Measurements from ENCODE around the gene ENAM. TPM values are rescaled to one million over a fixed set of nuclear protein-coding genes. Genes with fewer than 3 reads are reported as not detected.

ENAM gene
- total and polyA plus RNA-seq, 2 donors (not counting 1 experiment from before 2014, with no cell fraction given), result 0.50 to 0.58 TPM

DNA sequence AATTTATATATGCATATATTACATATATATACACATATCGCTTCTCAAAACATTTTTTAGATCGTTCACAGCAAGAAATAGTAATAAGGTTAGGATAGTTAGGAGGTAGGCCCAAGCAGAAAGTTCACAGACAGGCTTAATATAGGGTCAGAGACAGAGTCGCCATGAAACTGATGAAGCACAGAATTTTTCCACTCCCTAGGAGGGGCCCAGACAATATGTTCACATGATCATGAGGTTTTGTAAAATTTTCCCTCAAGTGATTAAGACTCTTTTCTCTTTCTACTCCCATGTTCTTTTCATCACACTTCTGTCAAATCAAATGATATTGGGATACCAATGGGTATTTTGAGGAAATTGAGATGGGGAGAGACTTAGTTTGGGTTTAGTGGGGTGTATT lies 5.2 kb upstream of the ENAM start:
- Histone ChIP-seq H3K27me3 (ENCODE audit: control insufficient read depth, insufficient read depth, low read length) (no peaks in the 10 kb centered on the region), H3K9me3 (ENCODE audit: control insufficient read depth, insufficient read depth, low read depth, low read length) (no peaks in the 10 kb centered on the region), H3K4me1 (ENCODE audit: control insufficient read depth, extremely low read depth, insufficient read depth, low read length) (no peaks in the 10 kb centered on the region), H3K27ac (ENCODE audit: insufficient read depth, low read length) (no peak overlapping the region), H3K4me3 (replicated peaks in 1 of 4; ENCODE audit: control extremely low read depth in 1 of 4, insufficient read depth in 1 of 4, low read depth in 3 of 4, low read length in 4 of 4) (no peak overlapping the region), H3K4me2 (ENCODE audit: extremely low read depth, insufficient read depth, low read length) (no peak overlapping the region), H3K79me2 (ENCODE audit: control insufficient read depth, insufficient read depth, low read length) (no peaks in the 10 kb centered on the region), H3K36me3 (ENCODE audit: control insufficient read depth, insufficient read depth, low read length) (no peaks in the 10 kb centered on the region), H2AFZ (ENCODE audit: low read length) (no peak overlapping the region), H3K9ac (ENCODE audit: insufficient read depth, low read length) (no peak overlapping the region), H4K20me1 (ENCODE audit: control insufficient read depth, extremely low read depth, insufficient read depth, low read length) (no peaks in the 10 kb centered on the region)
- no peak for TF ChIP-seq EZH2 (IDR thresholded peaks at IDR 0.05; ENCODE audit: low read length, missing control alignments)
- TF ChIP-seq, protein P1, sequence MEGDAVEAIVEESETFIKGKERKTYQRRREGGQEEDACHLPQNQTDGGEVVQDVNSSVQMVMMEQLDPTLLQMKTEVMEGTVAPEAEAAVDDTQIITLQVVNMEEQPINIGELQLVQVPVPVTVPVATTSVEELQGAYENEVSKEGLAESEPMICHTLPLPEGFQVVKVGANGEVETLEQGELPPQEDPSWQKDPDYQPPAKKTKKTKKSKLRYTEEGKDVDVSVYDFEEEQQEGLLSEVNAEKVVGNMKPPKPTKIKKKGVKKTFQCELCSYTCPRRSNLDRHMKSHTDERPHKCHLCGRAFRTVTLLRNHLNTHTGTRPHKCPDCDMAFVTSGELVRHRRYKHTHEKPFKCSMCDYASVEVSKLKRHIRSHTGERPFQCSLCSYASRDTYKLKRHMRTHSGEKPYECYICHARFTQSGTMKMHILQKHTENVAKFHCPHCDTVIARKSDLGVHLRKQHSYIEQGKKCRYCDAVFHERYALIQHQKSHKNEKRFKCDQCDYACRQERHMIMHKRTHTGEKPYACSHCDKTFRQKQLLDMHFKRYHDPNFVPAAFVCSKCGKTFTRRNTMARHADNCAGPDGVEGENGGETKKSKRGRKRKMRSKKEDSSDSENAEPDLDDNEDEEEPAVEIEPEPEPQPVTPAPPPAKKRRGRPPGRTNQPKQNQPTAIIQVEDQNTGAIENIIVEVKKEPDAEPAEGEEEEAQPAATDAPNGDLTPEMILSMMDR (conservative IDR thresholded peaks at IDR 0.05 in 1 of 2, IDR thresholded peaks at IDR 0.05 in 1 of 2; ENCODE audit: low read depth in 1 of 2, low read length in 2 of 2), result no peak
- no peak for DNase-seq (ENCODE audit: low read depth in 2 of 2)

DNA sequence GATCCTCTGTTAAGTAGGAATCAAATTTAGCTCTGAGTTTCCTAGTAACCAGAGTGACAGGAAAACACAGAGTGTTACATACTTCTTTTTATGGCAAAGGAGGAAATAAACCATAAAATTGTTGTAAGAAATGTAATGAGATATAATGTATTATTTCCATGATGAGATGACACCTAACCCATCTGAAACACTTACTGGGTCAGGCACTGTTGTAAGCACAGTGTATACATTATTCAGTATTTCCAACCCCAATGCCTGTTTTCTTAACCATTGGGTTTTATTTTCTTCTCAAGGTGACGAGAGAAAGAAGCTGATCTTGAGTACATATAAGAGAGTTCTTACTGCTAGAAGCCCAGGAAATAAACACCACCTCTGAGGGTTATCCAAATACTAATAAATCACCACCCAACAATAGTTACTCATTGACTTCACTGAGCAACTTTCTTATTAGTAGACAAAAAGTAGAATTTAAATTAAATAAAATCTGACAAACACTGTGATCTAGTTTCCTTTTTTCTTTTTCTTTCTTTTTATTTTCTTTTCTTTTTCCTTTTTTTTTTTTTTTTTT lies 4.2 kb upstream of the ENAM start:
- no peaks in the 10 kb centered on the region for H4K20me1 ChIP-seq (ENCODE audit: control insufficient read depth, extremely low read depth, insufficient read depth, low read length)
- no peak overlapping the region for H3K9ac ChIP-seq (ENCODE audit: insufficient read depth, low read length)
- H3K4me3 ChIP-seq (replicated peaks in 1 of 4; ENCODE audit: control extremely low read depth in 1 of 4, insufficient read depth in 1 of 4, low read depth in 3 of 4, low read length in 4 of 4), result no peak overlapping the region
- no peak for DNase-seq (ENCODE audit: low read depth in 2 of 2)
- no peak overlapping the region for H3K4me2 ChIP-seq (ENCODE audit: extremely low read depth, insufficient read depth, low read length)
- H3K9me3 ChIP-seq (ENCODE audit: control insufficient read depth, insufficient read depth, low read depth, low read length), result no peaks in the 10 kb centered on the region
- no peaks in the 10 kb centered on the region for H3K79me2 ChIP-seq (ENCODE audit: control insufficient read depth, insufficient read depth, low read length)
- no peaks in the 10 kb centered on the region for H3K4me1 ChIP-seq (ENCODE audit: control insufficient read depth, extremely low read depth, insufficient read depth, low read length)
- no peak overlapping the region for H3K27ac ChIP-seq (ENCODE audit: insufficient read depth, low read length)
- H2AFZ ChIP-seq (ENCODE audit: low read length), result no peak overlapping the region
- H3K27me3 ChIP-seq (ENCODE audit: control insufficient read depth, insufficient read depth, low read length), result no peaks in the 10 kb centered on the region
- no peaks in the 10 kb centered on the region for H3K36me3 ChIP-seq (ENCODE audit: control insufficient read depth, insufficient read depth, low read length)
- TF ChIP-seq EZH2 (IDR thresholded peaks at IDR 0.05; ENCODE audit: low read length, missing control alignments), result no peak
- TF ChIP-seq, protein P1 (conservative IDR thresholded peaks at IDR 0.05 in 1 of 2, IDR thresholded peaks at IDR 0.05 in 1 of 2; ENCODE audit: low read depth in 1 of 2, low read length in 2 of 2), result no peak

DNA sequence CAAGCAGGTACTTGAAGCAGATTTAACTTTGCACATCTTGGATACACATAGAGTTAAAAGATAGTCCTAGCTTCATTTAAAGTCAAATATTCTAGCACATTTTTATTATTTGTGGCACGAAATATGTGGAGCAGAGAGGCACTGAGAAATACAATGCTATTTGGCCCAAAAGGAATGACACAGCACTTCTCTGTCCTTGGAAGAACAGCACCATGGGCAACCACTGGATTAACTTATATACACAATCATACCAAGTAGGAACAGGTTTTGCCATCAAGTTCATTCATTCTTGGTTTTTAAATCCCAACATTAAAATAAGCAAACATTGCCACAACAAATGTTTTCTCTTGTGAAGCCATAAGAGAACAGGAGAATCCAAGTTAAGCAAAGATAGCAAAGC lies 924 bp upstream of the ENAM start:
- H3K4me2 ChIP-seq (ENCODE audit: extremely low read depth, insufficient read depth, low read length), result no peak overlapping the region
- no peak overlapping the region for H3K9ac ChIP-seq (ENCODE audit: insufficient read depth, low read length)
- no peaks in the 10 kb centered on the region for H4K20me1 ChIP-seq (ENCODE audit: control insufficient read depth, extremely low read depth, insufficient read depth, low read length)
- H2AFZ ChIP-seq (ENCODE audit: low read length), result no peak overlapping the region
- no peak overlapping the region for H3K27ac ChIP-seq (ENCODE audit: insufficient read depth, low read length)
- DNase-seq (ENCODE audit: low read depth in 2 of 2), result no peak
- no peaks in the 10 kb centered on the region for H3K9me3 ChIP-seq (ENCODE audit: control insufficient read depth, insufficient read depth, low read depth, low read length)
- H3K4me1 ChIP-seq (ENCODE audit: control insufficient read depth, extremely low read depth, insufficient read depth, low read length), result no peaks in the 10 kb centered on the region
- no peaks in the 10 kb centered on the region for H3K36me3 ChIP-seq (ENCODE audit: control insufficient read depth, insufficient read depth, low read length)
- H3K27me3 ChIP-seq (ENCODE audit: control insufficient read depth, insufficient read depth, low read length), result no peaks in the 10 kb centered on the region
- TF ChIP-seq EZH2 (IDR thresholded peaks at IDR 0.05; ENCODE audit: low read length, missing control alignments), result no peak
- TF ChIP-seq, protein P1 (conservative IDR thresholded peaks at IDR 0.05 in 1 of 2, IDR thresholded peaks at IDR 0.05 in 1 of 2; ENCODE audit: low read depth in 1 of 2, low read length in 2 of 2), result no peak
- H3K79me2 ChIP-seq (ENCODE audit: control insufficient read depth, insufficient read depth, low read length), result no peaks in the 10 kb centered on the region
- H3K4me3 ChIP-seq (replicated peaks in 1 of 4; ENCODE audit: control extremely low read depth in 1 of 4, insufficient read depth in 1 of 4, low read depth in 3 of 4, low read length in 4 of 4), result no peak overlapping the region
